WERI-Rb-1 (cell line): ENCODE data around the gene TWF2.

Experiments
- DNase-seq: peaks from one replicate; pipeline ENCODE4 v3.0.0-alpha.2; 2020
- H3K27ac ChIP-seq: fragments of 250-450 bp; sonication (Bioruptor Pico); 2 replicates; pipeline ENCODE4 v1.5.1; 2020; ENCODE audit warnings: mild to moderate bottlenecking, moderate library complexity
- H3K27me3 ChIP-seq: fragments of 250-450 bp; sonication (Bioruptor Pico); 2 replicates; pipeline ENCODE4 v1.5.1; 2021; ENCODE audit warnings: mild to moderate bottlenecking, low read depth, moderate library complexity; ENCODE audit not compliant: insufficient read depth, severe bottlenecking
- H3K36me3 ChIP-seq: fragments of 250-450 bp; sonication (Bioruptor Pico); 2 replicates; pipeline ENCODE4 v1.5.1; 2020; ENCODE audit warnings: mild to moderate bottlenecking, moderate library complexity
- H3K4me3 ChIP-seq: 2 replicates; pipeline ENCODE4 v1.5.1; 2011; ENCODE audit warnings: low read depth, mild to moderate bottlenecking, control low read depth, low read length
- H3K9me3 ChIP-seq: fragments of 250-450 bp; sonication (Bioruptor Pico); 2 replicates; pipeline ENCODE4 v1.5.1; 2021; ENCODE audit warnings: mild to moderate bottlenecking, moderate library complexity; ENCODE audit not compliant: severe bottlenecking
- TF ChIP-seq, protein P1 (sequence below): IDR thresholded peaks from 2 replicates; pipeline ENCODE4 v1.5.1; 2011; ENCODE audit warnings: low read depth, mild to moderate bottlenecking, control low read depth, inconsistent platforms, low read length

The TWF2 gene

DNA sequence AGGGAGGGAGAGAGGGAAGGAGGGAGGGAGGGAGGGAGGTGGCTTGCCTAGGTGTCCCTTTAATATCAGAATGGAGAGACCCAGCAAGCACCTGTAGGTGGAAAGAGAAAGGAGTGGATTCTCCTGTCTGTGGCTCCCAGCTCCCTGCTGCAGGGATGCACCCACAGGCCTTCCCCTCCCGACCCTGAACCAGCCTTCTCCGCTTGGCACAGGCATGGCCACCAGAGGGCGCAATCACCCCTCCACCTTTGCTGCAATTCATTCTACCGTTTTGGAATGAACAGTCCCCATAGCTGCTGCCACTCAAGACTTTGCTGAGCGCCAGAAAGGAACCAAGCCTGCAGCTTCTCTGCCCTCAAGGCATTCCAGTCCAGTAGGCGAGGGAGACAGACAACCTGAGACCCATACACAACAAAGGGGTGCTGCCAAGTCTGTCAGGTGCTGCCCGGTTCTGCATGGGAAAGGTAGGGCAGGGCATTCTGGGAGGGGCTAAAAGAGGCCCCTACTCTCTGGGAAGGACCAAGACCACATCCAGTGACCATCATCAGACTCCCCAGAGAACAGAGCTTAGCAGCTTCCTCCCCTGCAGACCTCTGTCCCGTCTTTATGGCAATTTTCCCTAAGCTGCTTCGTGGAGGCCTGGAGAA is 18.5 kb downstream of the TWF2 start:
- TF ChIP-seq, protein P1, sequence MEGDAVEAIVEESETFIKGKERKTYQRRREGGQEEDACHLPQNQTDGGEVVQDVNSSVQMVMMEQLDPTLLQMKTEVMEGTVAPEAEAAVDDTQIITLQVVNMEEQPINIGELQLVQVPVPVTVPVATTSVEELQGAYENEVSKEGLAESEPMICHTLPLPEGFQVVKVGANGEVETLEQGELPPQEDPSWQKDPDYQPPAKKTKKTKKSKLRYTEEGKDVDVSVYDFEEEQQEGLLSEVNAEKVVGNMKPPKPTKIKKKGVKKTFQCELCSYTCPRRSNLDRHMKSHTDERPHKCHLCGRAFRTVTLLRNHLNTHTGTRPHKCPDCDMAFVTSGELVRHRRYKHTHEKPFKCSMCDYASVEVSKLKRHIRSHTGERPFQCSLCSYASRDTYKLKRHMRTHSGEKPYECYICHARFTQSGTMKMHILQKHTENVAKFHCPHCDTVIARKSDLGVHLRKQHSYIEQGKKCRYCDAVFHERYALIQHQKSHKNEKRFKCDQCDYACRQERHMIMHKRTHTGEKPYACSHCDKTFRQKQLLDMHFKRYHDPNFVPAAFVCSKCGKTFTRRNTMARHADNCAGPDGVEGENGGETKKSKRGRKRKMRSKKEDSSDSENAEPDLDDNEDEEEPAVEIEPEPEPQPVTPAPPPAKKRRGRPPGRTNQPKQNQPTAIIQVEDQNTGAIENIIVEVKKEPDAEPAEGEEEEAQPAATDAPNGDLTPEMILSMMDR = peak; percentile 88
- H3K27ac ChIP-seq = no peak overlapping the region

DNA sequence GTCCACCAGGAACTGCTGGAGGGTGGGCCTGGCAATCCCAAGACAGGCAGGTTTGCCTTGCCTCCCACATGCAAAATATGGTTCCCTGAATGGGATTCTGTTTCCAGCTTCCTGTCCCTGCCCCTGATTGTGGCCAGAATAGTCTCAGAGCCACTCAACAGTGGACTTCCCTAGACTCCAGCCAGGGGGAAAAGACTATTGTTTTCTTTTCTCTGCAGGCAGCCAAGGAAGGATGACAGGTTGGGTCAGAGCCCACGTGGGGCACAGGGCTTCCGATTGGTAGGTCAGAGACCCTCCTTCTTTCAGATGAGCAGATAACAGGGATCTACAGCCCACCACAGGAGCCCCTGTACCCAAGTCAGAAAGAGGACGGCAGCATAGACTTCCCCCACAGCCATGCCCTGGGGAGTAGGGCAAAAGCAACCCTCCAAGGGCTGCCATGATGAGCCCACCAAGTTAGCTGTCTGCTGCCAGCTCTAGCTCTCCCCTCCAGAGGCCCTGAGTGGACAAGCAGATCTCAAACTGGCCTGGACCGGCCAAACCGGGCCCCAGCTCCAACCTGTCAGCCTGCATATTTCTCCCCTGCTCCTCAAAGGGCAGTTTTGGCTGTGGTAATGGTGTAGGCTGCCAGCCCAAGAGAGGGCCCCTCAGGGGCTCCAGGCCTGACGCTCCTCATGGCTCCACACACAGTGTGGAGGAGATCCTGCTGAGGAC is 19.9 kb downstream of the TWF2 start:
- H3K9me3 ChIP-seq = no peaks in the 10 kb centered on the region
- DNase-seq = no peak
- no peaks in the 10 kb centered on the region for H3K27me3 ChIP-seq
- no peak overlapping the region for H3K4me3 ChIP-seq
- H3K36me3 ChIP-seq = peaks cover 7% of the 10 kb centered on the region
- no peak overlapping the region for H3K27ac ChIP-seq
- TF ChIP-seq, protein P1 = no peak

More for the DNA sequence above, 18.5 kb downstream of the TWF2 start:
- Histone ChIP-seq H3K27me3 (no peaks in the 10 kb centered on the region), H3K4me3 (no peak overlapping the region), H3K9me3 (no peaks in the 10 kb centered on the region), H3K36me3 (no peaks in the 10 kb centered on the region)
- peak; percentile 76 for DNase-seq

DNA sequence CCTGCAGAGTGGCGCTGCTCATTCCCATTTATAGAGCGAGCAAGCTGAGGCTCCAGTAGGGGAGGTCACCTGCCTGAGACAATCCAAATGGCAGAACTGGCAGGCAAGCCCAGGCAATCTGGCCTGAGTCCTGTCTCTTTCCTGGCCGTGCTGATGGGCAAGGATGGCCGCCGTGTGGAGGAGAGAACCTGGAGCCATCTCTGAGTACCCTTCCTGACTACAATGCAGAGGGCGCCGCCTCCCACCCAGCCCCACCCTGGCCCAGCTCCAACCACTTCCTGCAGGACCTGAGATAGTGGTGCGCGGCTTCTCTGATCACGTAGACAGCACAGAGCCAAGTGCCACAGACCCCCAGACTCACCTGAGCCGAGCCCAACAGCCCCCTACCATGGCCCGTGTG is 20.5 kb downstream of the TWF2 start:
- TF ChIP-seq, protein P1 = no peak
- Histone ChIP-seq H3K4me3 (no peak overlapping the region), H3K27me3 (no peaks in the 10 kb centered on the region), H3K36me3 (peaks cover 7% of the 10 kb centered on the region), H3K9me3 (no peaks in the 10 kb centered on the region), H3K27ac (no peak overlapping the region)
- DNase-seq = no peak

DNA sequence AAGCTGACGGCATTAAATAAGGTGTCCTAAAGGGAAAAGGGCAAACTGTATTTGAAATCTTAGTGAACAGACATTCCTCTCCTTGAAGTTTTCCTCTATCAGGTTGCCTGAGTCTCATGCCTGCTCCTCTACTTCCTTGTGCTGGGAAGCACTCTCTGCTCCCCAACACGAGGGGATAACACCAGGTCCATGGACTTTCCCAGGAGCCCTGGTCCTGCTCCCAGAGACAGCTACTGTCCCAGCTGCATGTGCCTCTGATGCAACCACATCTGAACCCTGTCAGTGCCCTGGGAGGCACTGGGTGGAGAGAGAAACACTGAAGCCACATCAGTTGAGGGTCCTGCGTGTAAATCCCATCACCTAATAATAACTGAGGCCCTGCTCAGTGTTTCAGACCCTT is 20.9 kb downstream of the TWF2 start:
- no peaks in the 10 kb centered on the region for H3K9me3 ChIP-seq
- no peak overlapping the region for H3K4me3 ChIP-seq
- no peak for DNase-seq
- H3K27me3 ChIP-seq = no peaks in the 10 kb centered on the region
- H3K36me3 ChIP-seq = peaks cover 8% of the 10 kb centered on the region
- no peak overlapping the region for H3K27ac ChIP-seq
- TF ChIP-seq, protein P1 = no peak

DNA sequence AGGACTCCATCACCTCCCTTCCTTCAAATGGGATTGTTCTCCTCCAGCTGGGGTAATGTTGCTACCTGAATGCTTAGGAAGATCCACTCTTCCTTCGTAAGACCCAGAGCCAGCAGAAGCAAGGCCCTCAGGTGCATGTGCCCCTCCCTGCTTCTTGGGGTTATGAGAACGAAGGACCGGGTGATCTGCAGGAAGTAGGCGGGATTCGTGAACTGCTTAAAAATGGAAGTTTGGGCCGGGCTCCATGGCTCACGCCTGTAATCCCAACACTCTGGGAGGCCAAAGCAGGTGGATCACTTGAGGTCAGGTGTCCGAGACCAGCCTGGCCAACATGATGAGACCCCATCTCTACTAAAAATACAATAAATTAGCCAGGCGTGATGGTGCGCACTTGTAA is 21.6 kb downstream of the TWF2 start:
- Histone ChIP-seq H3K9me3 (no peaks in the 10 kb centered on the region), H3K4me3 (no peak overlapping the region), H3K27me3 (no peaks in the 10 kb centered on the region), H3K36me3 (peaks cover 13% of the 10 kb centered on the region), H3K27ac (no peak overlapping the region)
- TF ChIP-seq, protein P1 = no peak
- DNase-seq = no peak
